ENCODE data around the gene CCDC27.

The CCDC27 gene

GRCh38 chr1:3733883-3734589 is 18.2 kb upstream of the CCDC27 start:
- DNase-seq = no peak
- in situ Hi-C loops (cut with MboI; ENCODE audit: low pct_unique_long_range_greater_than_20kb, low sequenced_read_pairs) = no loop called here

DNA sequence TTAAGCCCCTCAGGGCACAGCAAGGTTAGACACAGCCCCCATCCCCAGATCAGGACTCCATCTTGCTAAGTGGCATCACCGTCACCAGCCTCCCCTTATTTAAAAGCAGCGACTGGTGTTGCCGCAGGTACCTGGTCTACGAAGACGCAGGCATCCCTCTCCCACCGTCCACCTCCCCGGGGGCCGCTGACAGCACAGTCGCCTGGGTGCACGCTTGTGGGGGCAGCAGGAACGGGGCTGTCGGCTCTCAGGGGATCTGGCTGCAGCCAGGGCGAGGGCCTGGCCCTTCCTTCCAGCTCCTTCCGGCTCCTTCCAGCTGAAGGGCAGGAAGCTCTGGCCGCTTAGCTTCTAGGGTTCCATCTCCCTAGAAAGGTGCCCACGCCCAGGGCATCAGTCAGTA is 17.6 kb upstream of the CCDC27 start:
- in situ Hi-C loops (cut with MboI; ENCODE audit: low pct_unique_long_range_greater_than_20kb, low sequenced_read_pairs) = no loop called here
- DNase-seq = no peak

- no peak for DNase-seq
- in situ Hi-C loops (cut with MboI; ENCODE audit: low pct_unique_long_range_greater_than_20kb, low sequenced_read_pairs) = no loop called here
Observed at GRCh38 chr1:3735027-3735681, 17.1 kb upstream of the CCDC27 start.

DNA sequence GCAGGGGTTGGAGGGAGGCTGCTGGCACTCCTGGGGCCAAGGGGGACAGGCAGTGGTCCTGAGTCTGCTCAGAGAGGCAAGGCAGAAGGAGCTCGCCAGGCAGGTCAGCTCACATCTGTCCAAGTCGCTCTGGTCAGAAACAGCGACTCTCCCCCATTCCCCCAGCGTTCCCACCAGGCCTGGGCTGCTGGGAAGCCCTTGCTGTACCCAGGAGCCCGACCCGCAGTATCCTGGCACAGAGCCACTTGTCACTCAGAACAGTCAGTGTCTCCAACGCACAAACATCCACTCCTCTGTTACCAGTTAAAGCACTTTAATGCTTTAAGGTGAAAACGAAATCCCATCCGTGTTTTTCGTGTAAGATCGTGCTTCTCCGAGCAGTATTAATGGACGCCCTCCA is 16.6 kb upstream of the CCDC27 start:
- in situ Hi-C loops (cut with MboI; ENCODE audit: low pct_unique_long_range_greater_than_20kb, low sequenced_read_pairs) = no loop called here
- DNase-seq = no peak

GRCh38 chr1:3736131-3736561 is 16.1 kb upstream of the CCDC27 start:
- DNase-seq = no peak
- in situ Hi-C loops (cut with MboI; ENCODE audit: low pct_unique_long_range_greater_than_20kb, low sequenced_read_pairs) = no loop called here

GRCh38 chr1:3736708-3737107 is 15.5 kb upstream of the CCDC27 start:
- DNase-seq = no peak
- in situ Hi-C loops (cut with MboI; ENCODE audit: low pct_unique_long_range_greater_than_20kb, low sequenced_read_pairs) = no loop called here

- in situ Hi-C loops (cut with MboI; ENCODE audit: low pct_unique_long_range_greater_than_20kb, low sequenced_read_pairs) = no loop called here
- no peak for DNase-seq
Observed at GRCh38 chr1:3738943-3739342, 13.3 kb upstream of the CCDC27 start.

DNA sequence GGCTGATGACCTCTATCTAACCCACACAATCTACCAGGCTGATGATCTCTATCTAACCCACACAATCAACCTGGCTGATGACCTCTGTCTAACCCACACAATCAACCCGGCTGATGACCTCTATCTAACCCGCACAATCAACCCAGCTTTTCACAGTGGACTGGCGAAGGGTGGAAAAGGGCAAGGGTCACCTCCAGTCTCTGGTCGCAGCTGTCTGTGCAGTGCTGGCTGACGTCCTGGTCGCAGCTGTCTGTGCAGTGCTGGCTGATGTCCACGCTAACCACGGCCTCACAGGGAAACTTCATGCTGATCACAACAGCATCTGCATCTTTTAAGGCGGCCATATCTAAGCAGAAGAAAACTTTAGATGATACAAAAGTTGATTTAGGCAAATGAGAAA is 12.2 kb upstream of the CCDC27 start:
- in situ Hi-C loops (cut with MboI; ENCODE audit: low pct_unique_long_range_greater_than_20kb, low sequenced_read_pairs) = no loop called here
- DNase-seq = no peak

DNA sequence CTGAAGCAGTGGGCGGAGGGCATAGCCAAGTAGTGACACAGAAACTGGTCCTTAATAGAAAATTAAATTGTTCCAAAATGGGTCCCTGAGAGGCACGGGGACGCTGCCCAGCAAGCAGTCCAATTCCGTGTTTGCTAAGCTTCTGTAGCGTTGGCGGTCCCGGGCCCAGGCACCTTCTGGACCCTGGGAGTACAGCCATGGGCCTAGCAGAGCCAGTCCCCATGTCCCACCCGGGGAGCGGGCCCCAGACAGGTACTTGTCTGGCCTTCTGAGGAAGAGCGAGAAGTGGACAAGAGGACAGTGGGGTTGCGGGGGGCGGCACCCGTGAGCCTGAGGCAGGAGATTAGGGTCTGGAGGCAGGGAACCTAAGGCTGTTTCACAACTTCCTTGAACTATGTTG is 11.5 kb upstream of the CCDC27 start:
- no peak for DNase-seq
- in situ Hi-C loops (cut with MboI; ENCODE audit: low pct_unique_long_range_greater_than_20kb, low sequenced_read_pairs) = no loop called here

DNA sequence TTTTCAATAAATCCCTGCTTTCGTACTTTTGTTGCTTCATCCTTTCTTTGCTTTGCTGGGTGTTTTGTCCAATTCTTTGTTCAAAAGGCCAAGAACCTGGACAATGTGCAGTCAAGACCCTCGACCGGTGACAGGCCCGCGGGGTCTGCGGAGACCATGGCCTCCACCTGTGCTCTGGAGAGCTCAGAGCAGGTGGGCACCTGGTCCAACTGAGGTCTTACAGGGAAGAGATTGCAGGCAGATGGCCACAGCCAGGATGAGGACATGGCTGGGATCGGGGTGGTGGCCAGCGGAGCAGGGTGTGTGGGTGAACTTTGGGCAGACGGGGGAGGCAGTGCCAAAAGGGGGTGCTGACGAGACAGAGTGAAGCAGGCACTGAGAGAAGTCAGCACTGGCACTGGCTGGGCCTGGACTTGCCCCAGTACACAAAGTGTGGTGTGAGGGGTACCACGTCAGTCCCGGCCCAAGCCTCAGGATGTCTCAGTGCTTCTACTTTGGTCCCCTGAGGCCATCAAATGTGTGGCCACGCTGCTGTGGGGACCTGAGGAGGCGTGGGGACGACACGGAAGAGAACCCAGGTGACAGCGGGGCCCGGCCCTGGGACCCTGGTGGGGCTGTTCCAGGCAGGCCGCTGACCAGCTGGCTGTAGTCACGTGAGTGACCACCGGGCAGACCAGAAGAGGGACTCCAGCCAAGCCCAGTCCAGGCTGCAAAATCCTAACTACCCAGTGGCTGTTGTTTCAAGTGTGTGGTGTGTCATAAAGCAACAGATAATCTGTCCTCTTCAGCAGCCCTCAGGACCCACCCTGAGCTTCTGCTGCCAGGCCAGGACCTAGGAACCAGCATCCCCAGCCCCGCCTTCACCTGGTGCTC is 10.4 kb upstream of the CCDC27 start:
- in situ Hi-C loops (cut with MboI; ENCODE audit: low pct_unique_long_range_greater_than_20kb, low sequenced_read_pairs) = no loop called here
- no peak for DNase-seq

GRCh38 chr1:3742439-3743298 is 9.6 kb upstream of the CCDC27 start:
- in situ Hi-C loops (cut with MboI; ENCODE audit: low pct_unique_long_range_greater_than_20kb, low sequenced_read_pairs) = no loop called here
- DNase-seq = no peak

DNA sequence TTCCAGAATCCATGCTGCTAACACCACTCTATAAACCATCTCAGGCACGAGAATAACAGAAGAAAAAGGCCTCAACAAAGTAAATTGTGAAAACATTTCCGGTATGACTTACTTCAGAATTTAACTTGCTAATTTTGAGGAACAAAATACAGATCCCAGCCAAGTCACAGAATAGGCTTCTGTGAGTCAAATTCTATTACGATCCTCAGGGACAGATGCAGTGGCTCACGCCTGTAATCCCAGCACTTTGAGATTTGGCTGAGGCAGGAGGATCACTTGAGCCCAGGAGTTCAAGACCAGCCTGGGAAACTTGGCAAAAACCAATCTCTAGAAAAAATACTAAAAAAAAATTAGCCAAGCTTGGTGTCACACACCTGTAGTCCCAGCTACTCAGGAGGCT is 8.8 kb upstream of the CCDC27 start:
- in situ Hi-C loops (cut with MboI; ENCODE audit: low pct_unique_long_range_greater_than_20kb, low sequenced_read_pairs) = no loop called here
- no peak for DNase-seq

DNA sequence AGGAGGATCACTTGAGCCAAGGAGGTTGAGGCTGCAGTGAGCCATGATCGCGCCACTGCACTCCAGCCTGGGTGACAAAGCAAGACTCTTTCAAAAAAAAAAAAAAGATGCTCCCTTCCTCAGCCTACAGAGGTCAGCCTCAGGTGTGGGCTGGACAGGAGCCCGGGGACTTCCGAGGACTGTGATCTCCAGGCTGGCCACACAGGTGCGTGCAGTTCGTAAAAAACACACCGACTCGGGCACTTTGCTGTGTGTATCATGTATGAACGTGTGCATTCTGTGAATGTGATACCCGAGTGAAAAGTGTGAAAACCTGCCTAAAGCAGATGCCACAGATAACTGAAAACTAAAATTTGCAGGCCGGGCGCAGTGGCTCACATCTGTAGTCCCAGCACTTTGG is 8.4 kb upstream of the CCDC27 start:
- no peak for DNase-seq
- in situ Hi-C loops (cut with MboI; ENCODE audit: low pct_unique_long_range_greater_than_20kb, low sequenced_read_pairs) = no loop called here

GRCh38 chr1:3744646-3745045 is 7.6 kb upstream of the CCDC27 start:
- in situ Hi-C loops (cut with MboI; ENCODE audit: low pct_unique_long_range_greater_than_20kb, low sequenced_read_pairs) = no loop called here
- DNase-seq = no peak

DNA sequence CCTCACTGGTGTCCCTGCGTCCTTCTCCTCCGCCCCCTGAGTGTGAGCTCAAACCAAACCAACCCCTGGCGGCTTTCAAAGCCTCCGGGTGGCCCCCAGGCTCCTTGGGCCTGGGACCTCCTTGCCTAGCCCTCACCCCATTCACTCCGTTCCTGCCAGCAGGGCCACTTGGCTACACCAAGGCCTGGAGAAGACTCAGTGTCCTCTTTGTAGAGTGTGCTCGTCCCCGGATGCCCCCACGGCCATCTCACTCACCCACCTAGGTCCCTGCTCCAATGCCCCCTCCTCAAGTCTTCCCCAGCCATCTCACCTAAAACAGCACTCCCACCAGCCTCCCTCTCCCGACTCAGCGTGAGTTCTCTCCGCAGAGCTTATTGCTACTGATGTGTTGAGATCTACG is 7.2 kb upstream of the CCDC27 start:
- in situ Hi-C loops (cut with MboI; ENCODE audit: low pct_unique_long_range_greater_than_20kb, low sequenced_read_pairs) = no loop called here

DNA sequence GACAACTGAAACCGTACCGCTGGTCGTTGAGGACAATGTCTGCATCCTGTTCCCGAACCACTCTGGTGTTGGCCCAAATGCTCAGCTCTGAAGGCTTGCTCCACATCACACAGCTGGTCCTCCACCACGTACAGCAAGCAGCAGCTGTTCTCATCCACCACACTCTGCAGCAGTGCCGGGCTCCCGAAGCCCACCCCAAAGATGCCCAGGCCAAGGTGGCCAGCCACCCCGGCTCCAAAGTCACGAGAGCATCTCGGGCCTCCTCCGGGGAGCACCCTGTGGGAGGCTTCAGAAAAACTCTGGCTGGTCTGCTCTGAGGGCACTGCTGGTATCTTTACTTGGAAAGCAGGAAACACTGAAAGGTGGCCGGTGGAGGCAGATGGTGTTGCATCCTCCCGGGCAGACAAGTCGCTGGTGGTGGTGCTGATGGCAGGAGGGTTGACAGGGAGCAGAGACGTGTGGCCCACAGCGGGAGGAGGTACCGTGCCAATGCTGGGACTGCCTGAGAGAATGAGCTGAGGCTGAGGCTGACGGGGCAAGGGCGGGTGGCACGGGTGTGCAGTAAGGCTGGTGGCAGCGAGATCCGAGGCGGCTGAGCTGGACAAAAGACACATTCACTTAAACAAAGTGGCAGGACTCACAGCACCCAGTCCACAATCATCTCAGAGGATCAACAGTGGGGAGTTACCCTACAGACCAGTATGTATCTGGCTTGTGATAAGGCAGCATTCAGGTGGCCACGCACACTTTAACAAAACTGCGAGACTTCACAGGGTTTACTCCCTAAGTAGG is 6.5 kb upstream of the CCDC27 start:
- in situ Hi-C loops (cut with MboI; ENCODE audit: low pct_unique_long_range_greater_than_20kb, low sequenced_read_pairs) = no loop called here
- DNase-seq = no peak

More for the DNA sequence above, 7.2 kb upstream of the CCDC27 start:
- no peak for DNase-seq

DNA sequence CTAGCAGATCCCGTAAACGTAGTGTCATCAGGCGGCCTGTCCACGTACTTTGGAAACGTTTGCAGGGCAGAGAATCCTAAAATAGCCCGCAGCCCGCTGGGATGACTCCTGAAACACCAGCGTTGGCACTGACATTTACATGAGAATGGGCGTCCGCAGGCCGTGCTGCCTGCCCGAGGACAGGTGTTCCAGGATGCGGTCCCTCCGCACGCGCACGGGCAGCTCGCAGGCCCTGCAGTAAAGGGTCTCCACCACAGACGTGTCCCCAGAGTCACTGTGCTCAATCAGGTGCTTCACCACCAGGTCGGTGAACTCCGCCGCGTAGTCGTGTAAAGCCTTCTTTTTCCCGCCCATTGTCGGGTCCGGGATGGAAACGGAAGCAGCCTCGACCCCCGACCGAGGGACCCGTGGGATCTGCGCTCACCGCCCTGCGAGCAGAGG is 5.8 kb upstream of the CCDC27 start:
- DNase-seq = no peak
- in situ Hi-C loops (cut with MboI; ENCODE audit: low pct_unique_long_range_greater_than_20kb, low sequenced_read_pairs) = no loop called here

- in situ Hi-C loops (cut with MboI; ENCODE audit: low pct_unique_long_range_greater_than_20kb, low sequenced_read_pairs) = no loop called here
Observed at GRCh38 chr1:3746830-3747521, 5.3 kb upstream of the CCDC27 start.

More at GRCh38 chr1:3746830-3747521, 5.3 kb upstream of the CCDC27 start:
- peak; percentile 75 for DNase-seq
